ENCODE measurements around the gene DNAAF5. TPM values are rescaled to one million over a fixed set of nuclear protein-coding genes. Genes with fewer than 3 reads are reported as not detected.
"Not testable (repeated sequence)": the region's sequence is repeated elsewhere in the genome, so short reads cannot be mapped to it uniquely, and the experiment has no call there.

Gene DNAAF5
- polyA plus RNA-seq, 1 experiment, result 12.6 TPM

- no peak for DNase-seq (ENCODE audit: low read depth, low spot score)
- TF ChIP-seq, protein P1, sequence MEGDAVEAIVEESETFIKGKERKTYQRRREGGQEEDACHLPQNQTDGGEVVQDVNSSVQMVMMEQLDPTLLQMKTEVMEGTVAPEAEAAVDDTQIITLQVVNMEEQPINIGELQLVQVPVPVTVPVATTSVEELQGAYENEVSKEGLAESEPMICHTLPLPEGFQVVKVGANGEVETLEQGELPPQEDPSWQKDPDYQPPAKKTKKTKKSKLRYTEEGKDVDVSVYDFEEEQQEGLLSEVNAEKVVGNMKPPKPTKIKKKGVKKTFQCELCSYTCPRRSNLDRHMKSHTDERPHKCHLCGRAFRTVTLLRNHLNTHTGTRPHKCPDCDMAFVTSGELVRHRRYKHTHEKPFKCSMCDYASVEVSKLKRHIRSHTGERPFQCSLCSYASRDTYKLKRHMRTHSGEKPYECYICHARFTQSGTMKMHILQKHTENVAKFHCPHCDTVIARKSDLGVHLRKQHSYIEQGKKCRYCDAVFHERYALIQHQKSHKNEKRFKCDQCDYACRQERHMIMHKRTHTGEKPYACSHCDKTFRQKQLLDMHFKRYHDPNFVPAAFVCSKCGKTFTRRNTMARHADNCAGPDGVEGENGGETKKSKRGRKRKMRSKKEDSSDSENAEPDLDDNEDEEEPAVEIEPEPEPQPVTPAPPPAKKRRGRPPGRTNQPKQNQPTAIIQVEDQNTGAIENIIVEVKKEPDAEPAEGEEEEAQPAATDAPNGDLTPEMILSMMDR (IDR thresholded peaks at IDR 0.05; ENCODE audit: low read depth, low read length), result no peak
- Histone ChIP-seq H3K27me3 (ENCODE audit: control insufficient read depth, insufficient read depth, low read length) (no peaks in the 10 kb centered on the region), H3K27ac (ENCODE audit: low read depth, low read length) (no peak overlapping the region), H3K9me3 (ENCODE audit: control insufficient read depth, insufficient read depth, low read length) (no peaks in the 10 kb centered on the region), H3K4me3 (ENCODE audit: low read depth, low read length) (no peak overlapping the region)
- ChIA-PET CTCF (no interaction called here), POLR2A (no interaction called here)
Measured at GRCh38 chr7:794671-795329, 68.3 kb downstream of the DNAAF5 start.

GRCh38 chr7:796434-797169 is 70.1 kb downstream of the DNAAF5 start:
- DNase-seq (ENCODE audit: low read depth, low spot score); H3K9me3 ChIP-seq (ENCODE audit: control insufficient read depth, insufficient read depth, low read length); POLR2A ChIA-PET; H3K27ac ChIP-seq (ENCODE audit: low read depth, low read length); H3K27me3 ChIP-seq (ENCODE audit: control insufficient read depth, insufficient read depth, low read length); CTCF ChIA-PET; H3K4me3 ChIP-seq (ENCODE audit: low read depth, low read length): not testable (repeated sequence)

DNA sequence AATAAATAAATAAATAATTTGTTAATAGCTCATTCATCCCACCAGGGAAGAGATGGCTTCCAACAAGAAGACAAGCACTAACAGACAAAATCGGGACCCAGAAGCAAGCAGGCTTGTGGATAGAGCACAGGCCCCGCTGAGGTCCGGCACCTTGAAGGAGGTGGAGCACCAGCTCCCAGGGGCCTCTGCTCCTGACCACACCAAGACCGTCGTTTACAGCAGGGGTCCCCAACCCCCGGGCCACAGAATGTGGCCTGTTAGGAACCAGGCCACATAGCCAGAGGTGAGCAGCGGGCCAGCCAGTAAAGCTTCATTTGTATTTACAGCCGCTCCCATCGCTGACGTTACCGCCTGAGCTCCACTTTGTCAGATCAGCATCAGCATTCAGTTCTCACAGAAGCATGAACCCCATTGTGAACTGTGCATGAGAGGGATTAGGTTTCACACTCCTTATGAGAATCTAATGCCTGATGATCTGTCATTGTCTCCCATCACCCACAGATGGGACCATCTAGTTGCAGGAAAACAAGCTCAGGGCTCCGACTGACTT is 72.5 kb downstream of the DNAAF5 start:
- CTCF ChIA-PET, result interaction anchor here (2.3 kb wide), 1 partner anchor 12 kb away, joined by 8 read pairs; no protein-coding TSS in a partner anchor
- H3K9me3 ChIP-seq (ENCODE audit: control insufficient read depth, insufficient read depth, low read length), result no peaks in the 10 kb centered on the region

GRCh38 chr7:800692-801091 is 74.2 kb downstream of the DNAAF5 start:
- no peak for DNase-seq (ENCODE audit: low read depth, low spot score)
- Histone ChIP-seq H3K4me3 (ENCODE audit: low read depth, low read length) (no peak overlapping the region), H3K27ac (ENCODE audit: low read depth, low read length) (no peak overlapping the region), H3K27me3 (ENCODE audit: control insufficient read depth, insufficient read depth, low read length) (no peaks in the 10 kb centered on the region), H3K9me3 (ENCODE audit: control insufficient read depth, insufficient read depth, low read length) (no peaks in the 10 kb centered on the region; the same call in none of the 2 replicates)
- TF ChIP-seq, protein P1 (IDR thresholded peaks at IDR 0.05; ENCODE audit: low read depth, low read length), result no peak
- CTCF ChIA-PET, result no interaction called here
- POLR2A ChIA-PET, result no interaction called here

More for the DNA sequence above, 72.5 kb downstream of the DNAAF5 start:
- H3K27me3 ChIP-seq (ENCODE audit: control insufficient read depth, insufficient read depth, low read length), result no peaks in the 10 kb centered on the region
- POLR2A ChIA-PET, result no interaction called here
- TF ChIP-seq, protein P1 (IDR thresholded peaks at IDR 0.05; ENCODE audit: low read depth, low read length), result no peak
- H3K27ac ChIP-seq (ENCODE audit: low read depth, low read length), result no peak overlapping the region
- no peak for DNase-seq (ENCODE audit: low read depth, low spot score)
- H3K4me3 ChIP-seq (ENCODE audit: low read depth, low read length), result no peak overlapping the region

GRCh38 chr7:801351-801750 is 74.9 kb downstream of the DNAAF5 start:
- H3K4me3 ChIP-seq (ENCODE audit: low read depth, low read length); H3K27ac ChIP-seq (ENCODE audit: low read depth, low read length); DNase-seq (ENCODE audit: low read depth, low spot score); H3K27me3 ChIP-seq (ENCODE audit: control insufficient read depth, insufficient read depth, low read length); H3K9me3 ChIP-seq (ENCODE audit: control insufficient read depth, insufficient read depth, low read length); CTCF ChIA-PET; POLR2A ChIA-PET: not testable (repeated sequence)

DNA sequence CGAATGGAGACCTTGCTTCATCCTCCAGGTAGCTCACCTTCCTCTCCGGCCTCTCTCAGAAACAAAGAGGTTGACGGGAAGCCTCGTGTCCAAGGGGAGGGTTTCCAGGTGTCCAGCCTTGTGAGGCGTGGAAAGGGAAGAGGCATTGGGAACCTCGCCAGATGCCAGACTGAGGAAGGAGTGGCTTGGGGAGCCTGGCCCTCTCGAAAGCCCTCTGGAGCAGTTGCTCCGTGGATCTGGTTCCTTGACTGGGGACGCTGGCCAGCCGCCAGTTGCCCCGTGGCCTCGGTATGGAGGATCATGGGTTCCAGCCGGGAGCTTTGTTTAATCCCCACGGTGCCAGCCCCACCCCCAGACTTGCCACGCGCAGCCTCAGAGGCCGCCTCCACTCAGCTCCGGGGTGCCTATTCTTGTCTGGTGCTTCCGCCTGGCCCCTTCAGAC is 75.5 kb downstream of the DNAAF5 start:
- POLR2A ChIA-PET, result interaction anchor here (0.7 kb wide), 1 partner anchor 11 kb away, joined by 4 read pairs; no protein-coding TSS in a partner anchor
- TF ChIP-seq, protein P1 (IDR thresholded peaks at IDR 0.05; ENCODE audit: low read depth, low read length), result no peak
- no peaks in the 10 kb centered on the region; the same call in none of the 2 replicates for H3K9me3 ChIP-seq (ENCODE audit: control insufficient read depth, insufficient read depth, low read length)
- CTCF ChIA-PET, result no interaction called here
- no peak for DNase-seq (ENCODE audit: low read depth, low spot score)
- no peaks in the 10 kb centered on the region for H3K27me3 ChIP-seq (ENCODE audit: control insufficient read depth, insufficient read depth, low read length)
- H3K4me3 ChIP-seq (ENCODE audit: low read depth, low read length), result no peak overlapping the region
- no peak overlapping the region for H3K27ac ChIP-seq (ENCODE audit: low read depth, low read length)

Data from AG04450 (cell line).